ENCODE results near the gene DIAPH2. TPM values are rescaled to one million over a fixed set of nuclear protein-coding genes. Genes with fewer than 3 reads are reported as not detected.

DIAPH2 gene
- total RNA-seq, 2 experiments from 2014 or later, result 9.1 to 12.4 TPM

DNA sequence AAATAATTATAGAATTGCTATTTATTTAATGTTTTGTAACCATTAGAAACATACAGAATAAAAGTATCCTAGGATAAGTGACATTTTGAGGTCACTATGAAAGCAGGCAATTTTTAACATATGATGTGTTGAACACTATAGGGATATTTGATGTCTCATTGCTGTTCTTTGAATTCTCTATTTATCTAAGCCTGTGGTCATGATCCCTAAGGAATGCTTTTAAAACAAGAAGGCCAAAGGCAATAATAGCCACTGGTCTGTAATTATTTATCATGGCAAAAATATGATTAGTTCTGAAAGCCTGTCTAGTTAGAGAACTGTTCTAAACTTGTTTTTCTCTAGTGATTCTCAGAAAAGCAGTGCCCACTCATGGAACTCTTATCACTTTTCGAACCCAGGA, 385.7 kb downstream of the DIAPH2 start:
- CTCF ChIA-PET, result no interaction called here
- DNase-seq, result no peak
- no peaks in the 10 kb centered on the region for H3K9me3 Mint-ChIP-seq (ENCODE audit: low read depth)
- no peak overlapping the region for H3K4me3 Mint-ChIP-seq
- POLR2A ChIA-PET, result no interaction called here
- H3K4me1 Mint-ChIP-seq, result no peaks in the 10 kb centered on the region
- H3K27ac Mint-ChIP-seq, result no peak overlapping the region
- ATAC-seq, result no peak
- no peaks in the 10 kb centered on the region for H3K27me3 Mint-ChIP-seq
- intact Hi-C loops (cut with DNase I, micrococcal nuclease), result no loop called here
- H3K36me3 Mint-ChIP-seq (ENCODE audit: low read depth), result no peaks in the 10 kb centered on the region

GRCh38 chrX:97074400-97074799, 389.8 kb downstream of the DIAPH2 start:
- POLR2A ChIA-PET, result no interaction called here
- intact Hi-C loops (cut with DNase I, micrococcal nuclease), result no loop called here
- Mint-ChIP-seq H3K4me1 (no peaks in the 10 kb centered on the region), H3K27me3 (no peaks in the 10 kb centered on the region), H3K9me3 (ENCODE audit: low read depth) (no peaks in the 10 kb centered on the region), H3K27ac (no peak overlapping the region), H3K36me3 (ENCODE audit: low read depth) (peaks cover 3% of the 10 kb centered on the region), H3K4me3 (no peak overlapping the region)
- CTCF ChIA-PET, result no interaction called here
- ATAC-seq (no peak), DNase-seq (no peak)

DNA sequence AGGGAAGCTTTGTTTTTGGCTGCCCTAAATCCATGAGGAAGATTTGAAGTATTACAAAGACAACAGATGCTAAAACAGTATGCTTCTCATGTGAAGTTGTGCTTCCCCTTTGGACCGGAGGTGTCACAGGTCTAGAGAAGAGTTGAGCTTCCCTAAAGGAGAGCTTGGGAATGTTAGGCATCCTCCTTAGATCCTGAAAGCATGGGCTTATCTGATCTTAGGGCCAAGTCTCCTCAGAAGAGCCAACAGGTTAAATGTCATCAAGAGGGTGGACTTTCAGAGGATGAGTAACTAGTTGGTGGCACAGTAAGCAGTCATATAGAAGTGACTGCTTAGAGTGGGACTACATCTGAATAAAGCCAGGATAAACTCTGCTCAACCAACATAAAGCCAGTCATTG, 404.5 kb downstream of the DIAPH2 start:
- DNase-seq, result no peak
- intact Hi-C loops (cut with DNase I, micrococcal nuclease), result no loop called here
- Mint-ChIP-seq H3K36me3 (ENCODE audit: low read depth) (no peaks in the 10 kb centered on the region), H3K4me3 (no peak overlapping the region), H3K27ac (no peak overlapping the region), H3K4me1 (no peaks in the 10 kb centered on the region), H3K27me3 (no peaks in the 10 kb centered on the region), H3K9me3 (ENCODE audit: low read depth) (no peaks in the 10 kb centered on the region)
- ATAC-seq, result no peak
- ChIA-PET POLR2A (no interaction called here), CTCF (no interaction called here)

DNA sequence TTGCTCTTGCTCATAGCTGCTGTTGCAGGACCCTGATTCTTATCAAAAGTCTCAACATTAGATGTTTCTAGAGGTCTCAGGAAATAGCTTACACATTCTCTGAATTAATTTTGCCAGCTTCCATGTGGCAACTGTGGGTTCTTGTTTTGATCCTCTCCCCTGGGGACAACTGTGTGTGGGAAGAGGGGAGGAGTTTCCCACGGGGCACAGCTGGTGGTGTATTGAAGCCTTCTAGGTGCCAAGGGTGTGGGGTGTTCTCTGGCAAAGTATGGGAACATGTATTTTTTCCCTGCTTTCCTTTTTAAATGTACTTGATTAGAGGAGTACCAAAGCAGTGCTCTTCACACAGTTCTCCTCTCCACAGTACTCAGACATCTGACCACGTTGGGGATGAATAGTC, 411.7 kb downstream of the DIAPH2 start:
- ATAC-seq (no peak), DNase-seq (no peak)
- H3K4me3 Mint-ChIP-seq, result no peak overlapping the region
- H3K4me1 Mint-ChIP-seq, result no peaks in the 10 kb centered on the region
- ChIA-PET CTCF (no interaction called here), POLR2A (no interaction called here)
- no peaks in the 10 kb centered on the region for H3K27me3 Mint-ChIP-seq
- no peak overlapping the region for H3K27ac Mint-ChIP-seq
- no peaks in the 10 kb centered on the region for H3K36me3 Mint-ChIP-seq (ENCODE audit: low read depth)
- intact Hi-C loops (cut with DNase I, micrococcal nuclease), result no loop called here
- no peaks in the 10 kb centered on the region for H3K9me3 Mint-ChIP-seq (ENCODE audit: low read depth)

DNA sequence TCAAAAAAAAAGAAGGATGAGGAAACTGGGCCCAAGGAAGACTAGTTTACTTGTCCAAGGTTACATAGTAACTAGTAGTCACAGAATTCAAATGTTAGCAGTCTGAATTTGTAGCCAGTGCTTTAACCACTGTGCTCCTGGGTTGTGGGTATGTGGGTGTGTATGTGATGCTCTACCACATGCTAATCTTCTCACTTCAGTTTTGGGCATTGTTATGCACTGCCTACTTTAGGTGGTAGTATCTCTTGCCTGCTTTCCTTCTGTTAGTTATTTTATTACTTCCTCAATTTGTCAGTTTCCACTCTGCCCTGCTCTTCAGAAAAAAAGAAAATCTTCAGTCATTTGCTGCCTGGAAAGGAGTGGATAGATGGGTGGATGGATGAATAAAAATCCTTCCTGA, 418.3 kb downstream of the DIAPH2 start:
- ChIA-PET CTCF (no interaction called here), POLR2A (no interaction called here)
- Mint-ChIP-seq H3K36me3 (ENCODE audit: low read depth) (no peaks in the 10 kb centered on the region), H3K9me3 (ENCODE audit: low read depth) (no peaks in the 10 kb centered on the region), H3K27me3 (no peaks in the 10 kb centered on the region), H3K27ac (no peak overlapping the region), H3K4me3 (no peak overlapping the region), H3K4me1 (no peaks in the 10 kb centered on the region)
- ATAC-seq (no peak), DNase-seq (no peak)
- intact Hi-C loops (cut with DNase I, micrococcal nuclease), result no loop called here

DNA sequence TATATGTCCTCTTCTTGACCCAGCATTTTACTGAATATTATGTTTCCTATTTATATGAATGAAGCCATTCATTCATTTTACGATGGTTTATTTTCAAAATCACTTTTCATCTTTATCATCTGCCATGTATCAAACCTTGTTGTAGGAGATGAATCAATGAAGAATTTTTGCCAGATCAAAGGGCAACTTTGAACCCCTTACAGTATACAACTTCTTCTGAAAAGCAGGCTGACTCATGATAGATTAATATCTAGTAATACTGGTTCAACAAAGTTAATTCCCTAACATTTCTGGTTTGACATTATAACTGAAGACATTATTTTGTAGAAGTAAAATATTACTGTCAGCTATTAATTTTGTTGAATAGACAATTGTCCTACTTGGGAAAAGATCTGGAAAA, 425.1 kb downstream of the DIAPH2 start:
- Mint-ChIP-seq H3K27ac (no peak overlapping the region), H3K9me3 (ENCODE audit: low read depth) (no peaks in the 10 kb centered on the region), H3K27me3 (no peaks in the 10 kb centered on the region), H3K36me3 (ENCODE audit: low read depth) (peaks cover 3% of the 10 kb centered on the region), H3K4me1 (no peaks in the 10 kb centered on the region), H3K4me3 (no peak overlapping the region)
- intact Hi-C loops (cut with DNase I, micrococcal nuclease), result no loop called here
- DNase-seq (no peak), ATAC-seq (no peak)
- ChIA-PET CTCF (no interaction called here), POLR2A (no interaction called here)

- Mint-ChIP-seq H3K9me3 (ENCODE audit: low read depth) (no peaks in the 10 kb centered on the region), H3K27me3 (no peaks in the 10 kb centered on the region), H3K36me3 (ENCODE audit: low read depth) (peaks cover 7% of the 10 kb centered on the region), H3K4me1 (peaks cover 5% of the 10 kb centered on the region), H3K4me3 (no peak overlapping the region), H3K27ac (no peak overlapping the region)
- DNase-seq (no peak), ATAC-seq (no peak)
- POLR2A ChIA-PET, result no interaction called here
- CTCF ChIA-PET, result no interaction called here
- intact Hi-C loops (cut with DNase I, micrococcal nuclease), result no loop called here
These were observed 432.9 kb downstream of the DIAPH2 start for GRCh38 chrX:97117572-97117971.

GRCh38 chrX:97119474-97120109, 434.9 kb downstream of the DIAPH2 start:
- ATAC-seq (no peak), DNase-seq (no peak)
- Mint-ChIP-seq H3K27me3 (no peaks in the 10 kb centered on the region), H3K36me3 (ENCODE audit: low read depth) (peaks cover 6% of the 10 kb centered on the region), H3K4me3 (no peak overlapping the region), H3K27ac (no peak overlapping the region), H3K4me1 (peaks cover 5% of the 10 kb centered on the region), H3K9me3 (ENCODE audit: low read depth) (no peaks in the 10 kb centered on the region)
- intact Hi-C loops (cut with DNase I, micrococcal nuclease), result no loop called here
- POLR2A ChIA-PET, result no interaction called here
- CTCF ChIA-PET, result no interaction called here

- Mint-ChIP-seq H3K27me3 (no peaks in the 10 kb centered on the region), H3K4me3 (no peak overlapping the region), H3K36me3 (ENCODE audit: low read depth) (peaks cover 2% of the 10 kb centered on the region), H3K4me1 (peaks cover 4% of the 10 kb centered on the region), H3K9me3 (ENCODE audit: low read depth) (no peaks in the 10 kb centered on the region), H3K27ac (no peak overlapping the region)
- ChIA-PET CTCF (no interaction called here), POLR2A (no interaction called here)
- DNase-seq (no peak), ATAC-seq (no peak)
- intact Hi-C loops (cut with DNase I, micrococcal nuclease), result no loop called here
These were observed 438.4 kb downstream of the DIAPH2 start for GRCh38 chrX:97123001-97123400.

DNA sequence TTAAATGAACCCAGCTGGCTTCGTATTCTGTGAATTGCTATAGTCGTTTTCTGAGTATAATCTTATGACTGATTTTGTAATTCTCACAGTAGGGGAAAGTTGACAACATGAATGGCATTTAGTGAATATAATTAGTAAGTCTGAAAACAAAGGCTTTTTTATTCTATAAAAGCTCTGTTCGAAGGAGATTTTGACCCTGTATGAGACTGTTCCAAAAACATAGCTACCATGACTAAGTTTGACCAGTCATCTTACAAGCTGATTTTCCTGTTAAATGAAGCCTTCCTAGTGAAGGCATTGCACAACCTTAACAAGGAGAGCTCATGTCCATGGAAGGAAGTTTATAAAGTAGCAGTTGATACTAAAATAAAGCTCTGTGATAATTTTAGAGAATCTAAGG, 441.4 kb downstream of the DIAPH2 start:
- DNase-seq, result no peak
- Mint-ChIP-seq H3K9me3 (ENCODE audit: low read depth) (no peaks in the 10 kb centered on the region), H3K27ac (no peak overlapping the region), H3K4me3 (no peak overlapping the region), H3K4me1 (no peaks in the 10 kb centered on the region), H3K27me3 (no peaks in the 10 kb centered on the region), H3K36me3 (ENCODE audit: low read depth) (no peaks in the 10 kb centered on the region)
- CTCF ChIA-PET, result no interaction called here
- POLR2A ChIA-PET, result no interaction called here
- ATAC-seq, result no peak
- intact Hi-C loops (cut with DNase I, micrococcal nuclease), result no loop called here

DNA sequence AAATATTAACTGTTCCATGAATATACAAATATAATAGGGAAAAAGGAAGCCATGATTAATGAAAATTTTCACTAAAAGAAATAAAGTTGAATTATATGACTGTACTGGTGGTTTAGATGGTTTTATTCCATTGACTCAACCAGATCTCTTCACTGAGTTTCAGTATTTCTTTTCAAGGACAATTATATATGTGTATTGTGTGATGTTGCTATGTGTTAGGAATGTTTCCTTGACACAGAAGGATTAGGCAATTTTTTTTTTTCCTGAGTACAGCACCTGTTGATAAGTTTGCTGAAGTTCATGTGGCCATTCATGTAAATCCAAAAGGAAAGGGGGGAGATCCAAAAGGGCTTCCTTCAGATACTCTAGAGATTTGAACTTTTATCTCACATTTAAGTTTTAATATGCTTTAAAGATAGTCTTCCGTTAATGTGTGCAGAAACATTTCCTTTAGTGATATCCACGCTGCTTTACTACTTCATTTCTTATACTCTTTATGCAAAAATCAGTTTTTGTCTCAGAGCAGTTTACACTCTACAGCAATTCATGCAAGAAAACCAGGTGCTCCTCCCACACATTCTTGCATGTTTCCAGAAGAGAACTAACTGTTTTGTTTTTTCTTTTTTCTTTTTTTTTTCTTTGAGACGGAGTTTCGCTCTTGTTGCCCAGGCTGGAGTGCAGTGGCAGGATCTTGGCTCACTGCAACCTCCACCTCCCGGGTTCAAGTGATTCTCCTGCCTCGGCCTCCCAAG, 448.2 kb downstream of the DIAPH2 start:
- no peak for DNase-seq
- ATAC-seq, result no peak
- Mint-ChIP-seq H3K36me3 (ENCODE audit: low read depth) (no peaks in the 10 kb centered on the region), H3K4me3 (no peak overlapping the region), H3K27ac (no peak overlapping the region), H3K4me1 (peaks cover 2% of the 10 kb centered on the region), H3K27me3 (no peaks in the 10 kb centered on the region), H3K9me3 (ENCODE audit: low read depth) (no peaks in the 10 kb centered on the region)
- intact Hi-C loops (cut with DNase I, micrococcal nuclease), result no loop called here
- CTCF ChIA-PET, result no interaction called here
- POLR2A ChIA-PET, result no interaction called here

DNA sequence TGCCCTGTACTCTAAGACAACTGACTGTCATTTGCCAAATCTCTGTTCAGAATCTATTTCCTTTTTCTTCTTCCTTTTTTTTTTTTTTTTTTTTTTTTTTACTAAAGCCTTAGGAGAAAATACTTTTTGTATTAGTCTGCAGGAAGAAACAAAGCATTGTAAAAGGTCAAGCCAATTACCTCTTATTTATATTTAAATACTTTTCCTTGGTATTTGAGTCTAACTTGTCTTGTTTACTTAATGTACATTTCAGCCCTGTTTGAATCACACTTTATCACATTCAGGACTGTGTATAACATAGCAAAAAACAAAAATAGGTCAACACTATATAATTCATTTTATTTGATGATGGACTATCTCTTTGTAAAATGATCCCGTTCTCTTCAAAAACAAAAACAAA, 461.3 kb downstream of the DIAPH2 start:
- Mint-ChIP-seq H3K4me1 (no peaks in the 10 kb centered on the region), H3K27me3 (no peaks in the 10 kb centered on the region), H3K36me3 (ENCODE audit: low read depth) (no peaks in the 10 kb centered on the region), H3K4me3 (no peak overlapping the region), H3K9me3 (ENCODE audit: low read depth) (no peaks in the 10 kb centered on the region), H3K27ac (no peak overlapping the region)
- no peak for DNase-seq
- ChIA-PET POLR2A (no interaction called here), CTCF (no interaction called here)
- no peak for ATAC-seq
- intact Hi-C loops (cut with DNase I, micrococcal nuclease), result no loop called here

- Mint-ChIP-seq H3K27ac (no peak overlapping the region), H3K36me3 (ENCODE audit: low read depth) (no peaks in the 10 kb centered on the region), H3K27me3 (no peaks in the 10 kb centered on the region), H3K4me1 (peaks cover 2% of the 10 kb centered on the region), H3K4me3 (no peak overlapping the region), H3K9me3 (ENCODE audit: low read depth) (no peaks in the 10 kb centered on the region)
- ATAC-seq (no peak), DNase-seq (no peak)
- intact Hi-C loops (cut with DNase I, micrococcal nuclease), result no loop called here
- POLR2A ChIA-PET, result no interaction called here
- CTCF ChIA-PET, result no interaction called here
These were observed 471.2 kb downstream of the DIAPH2 start for GRCh38 chrX:97155816-97156215.
